ENCODE data around the gene LPP. TPM values are rescaled to one million over a fixed set of nuclear protein-coding genes. Genes with fewer than 3 reads are reported as not detected.

The LPP gene
- total and polyA plus RNA-seq, 9 donors = 15.9 to 280 (median 134) TPM

DNA sequence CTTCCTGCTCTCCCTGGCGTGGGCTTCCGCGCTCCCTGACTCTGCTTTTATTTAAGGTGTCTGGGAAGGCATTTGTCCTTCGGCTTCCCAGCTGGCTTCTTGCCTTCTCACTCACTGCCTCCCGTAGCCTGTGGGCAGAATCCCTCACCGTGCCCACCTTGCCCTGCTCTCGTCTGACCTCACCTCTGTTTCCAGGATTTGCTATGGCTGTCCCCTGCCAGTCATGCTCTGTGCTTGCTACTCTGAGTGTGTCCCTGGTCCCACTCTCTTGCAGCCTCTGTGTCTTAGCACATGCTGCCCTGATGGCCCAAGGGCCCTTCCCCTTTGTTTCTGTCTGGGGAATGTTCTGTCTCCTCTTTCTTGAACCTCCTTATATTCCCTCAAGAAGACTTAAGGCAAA lies 26.2 kb downstream of the LPP start:
- WGBS, 3 donors = 86 to 90% (median 87%) methylated on average over 7 of the region's 7 CpGs
- no peaks in the 10 kb centered on the region for H3K9me3 ChIP-seq
- intact Hi-C loops (cut with DNase I) = no loop called here
- H3K4me3 ChIP-seq = no peak overlapping the region
- no peaks in the 10 kb centered on the region for H3K36me3 ChIP-seq
- peaks cover 20% of the 10 kb centered on the region for H3K4me1 ChIP-seq (ENCODE audit: insufficient read depth)
- TF ChIP-seq POLR2A (IDR thresholded peaks at IDR 0.05) = no peak
- TF ChIP-seq EP300 (IDR thresholded peaks at IDR 0.05) = no peak
- no peak for TF ChIP-seq CTCF (IDR thresholded peaks at IDR 0.05)
- no peaks in the 10 kb centered on the region for H3K27me3 ChIP-seq
- H3K27ac ChIP-seq = no peak overlapping the region
- DNase-seq = no peak

DNA sequence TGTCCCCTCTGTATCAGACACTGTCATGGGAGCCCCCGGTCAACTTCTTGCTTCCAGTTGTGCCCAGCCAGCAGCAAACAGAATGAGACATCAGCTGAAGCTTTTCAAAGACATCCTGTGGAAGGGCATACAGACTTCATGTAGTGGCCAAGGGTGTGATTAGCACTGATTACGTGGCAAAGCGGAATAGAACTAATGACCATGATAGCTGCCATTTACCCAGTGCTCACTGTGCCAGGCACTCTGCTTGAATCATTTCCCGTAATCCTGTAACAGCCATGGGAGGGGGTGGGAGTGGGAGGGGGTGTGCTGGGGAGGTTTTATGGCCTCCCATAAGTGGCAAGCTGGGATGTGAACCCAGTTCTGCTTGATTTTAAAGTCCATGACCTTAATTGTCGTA lies 29.5 kb downstream of the LPP start:
- no peak for DNase-seq
- no peaks in the 10 kb centered on the region for H3K27me3 ChIP-seq
- no peaks in the 10 kb centered on the region for H3K9me3 ChIP-seq
- H3K4me1 ChIP-seq (ENCODE audit: insufficient read depth) = peaks cover 21% of the 10 kb centered on the region
- H3K27ac ChIP-seq = no peak overlapping the region
- TF ChIP-seq CTCF (IDR thresholded peaks at IDR 0.05) (no peak), EP300 (IDR thresholded peaks at IDR 0.05) (no peak), POLR2A (IDR thresholded peaks at IDR 0.05) (no peak)
- no peak overlapping the region for H3K4me3 ChIP-seq
- no peaks in the 10 kb centered on the region for H3K36me3 ChIP-seq
- intact Hi-C loops (cut with DNase I) = no loop called here
- WGBS, 3 donors = 94 to 99% (median 96%) methylated on average over 5 of the region's 5 CpGs

- H3K4me1 ChIP-seq (ENCODE audit: insufficient read depth) = peaks cover 15% of the 10 kb centered on the region
- intact Hi-C loops (cut with DNase I) = no loop called here
Measured at GRCh38 chr3:188184160-188184559, 30.2 kb downstream of the LPP start.

GRCh38 chr3:188184649-188185048 lies 30.7 kb downstream of the LPP start:
- Histone ChIP-seq H3K27ac (no peak overlapping the region), H3K4me1 (ENCODE audit: insufficient read depth) (peaks cover 10% of the 10 kb centered on the region), H3K9me3 (no peaks in the 10 kb centered on the region), H3K36me3 (no peaks in the 10 kb centered on the region), H3K4me3 (no peak overlapping the region), H3K27me3 (no peaks in the 10 kb centered on the region)
- DNase-seq = no peak
- no peak for TF ChIP-seq POLR2A (IDR thresholded peaks at IDR 0.05)
- no peak for TF ChIP-seq CTCF (IDR thresholded peaks at IDR 0.05)
- TF ChIP-seq EP300 (IDR thresholded peaks at IDR 0.05) = no peak
- intact Hi-C loops (cut with DNase I) = no loop called here
- 90 to 93% (median 92%) methylated on average over 3 of the region's 3 CpGs for WGBS, 3 donors

More at GRCh38 chr3:188184160-188184559, 30.2 kb downstream of the LPP start:
- Histone ChIP-seq H3K27ac (no peak overlapping the region), H3K27me3 (no peaks in the 10 kb centered on the region), H3K4me3 (no peak overlapping the region), H3K36me3 (no peaks in the 10 kb centered on the region), H3K9me3 (no peaks in the 10 kb centered on the region)
- no peak for TF ChIP-seq POLR2A (IDR thresholded peaks at IDR 0.05)
- no peak for TF ChIP-seq CTCF (IDR thresholded peaks at IDR 0.05)
- no peak for TF ChIP-seq EP300 (IDR thresholded peaks at IDR 0.05)
- no peak for DNase-seq
- 83 to 95% (median 91%) methylated on average over 3 of the region's 3 CpGs for WGBS, 3 donors

All from ovary (tissue), 9 donors.